Nephron progenitor cell (in vitro differentiated cells): ENCODE data around the gene FSIP1.

ENCODE experiments used
- DNase-seq: peaks from one replicate; pipeline ENCODE4 v3.0.0; 2021
- H3K27ac Mint-ChIP-seq: 2 replicates; pipeline ENCODE4 v1.8.0; 2021; ENCODE audit warnings: mild to moderate bottlenecking, moderate library complexity, mixed read lengths
- H3K27me3 Mint-ChIP-seq: 2 replicates; pipeline ENCODE4 v1.8.0; 2021; ENCODE audit warnings: mild to moderate bottlenecking, low read depth, mixed read lengths; ENCODE audit not compliant: poor library complexity
- H3K36me3 Mint-ChIP-seq: 2 replicates; pipeline ENCODE4 v1.8.0; 2021; ENCODE audit warnings: low read depth, mixed read lengths
- H3K4me1 Mint-ChIP-seq: 2 replicates; pipeline ENCODE4 v1.8.0; 2021; ENCODE audit warnings: mixed read lengths
- H3K4me3 Mint-ChIP-seq: 2 replicates; pipeline ENCODE4 v1.8.0; 2021; ENCODE audit warnings: mild to moderate bottlenecking, moderate library complexity, mixed read lengths
- H3K9me3 Mint-ChIP-seq: 2 replicates; pipeline ENCODE4 v1.8.0; 2021; ENCODE audit warnings: mild to moderate bottlenecking, moderate library complexity, mixed read lengths
- CTCF ChIP-seq: fragments of 200-600 bp; sonication (generic); IDR thresholded peaks from 2 replicates; pipeline ENCODE4 v1.5.0; 2021; ENCODE audit warnings: antibody characterized with exemption

FSIP1 gene

GRCh38 chr15:39728845-39729244 is 53.8 kb downstream of the FSIP1 start:
- no peaks in the 10 kb centered on the region for H3K9me3 Mint-ChIP-seq
- no peak for TF ChIP-seq CTCF
- H3K27me3 Mint-ChIP-seq, result no peaks in the 10 kb centered on the region
- no peak overlapping the region for H3K4me3 Mint-ChIP-seq
- no peaks in the 10 kb centered on the region for H3K36me3 Mint-ChIP-seq
- no peak overlapping the region for H3K27ac Mint-ChIP-seq
- no peak for DNase-seq
- H3K4me1 Mint-ChIP-seq, result peaks cover 15% of the 10 kb centered on the region

- Mint-ChIP-seq H3K4me3 (no peak overlapping the region), H3K27me3 (no peaks in the 10 kb centered on the region), H3K27ac (no peak overlapping the region), H3K36me3 (no peaks in the 10 kb centered on the region), H3K4me1 (peaks cover 23% of the 10 kb centered on the region), H3K9me3 (no peaks in the 10 kb centered on the region)
- DNase-seq, result no peak
- no peak for TF ChIP-seq CTCF
Observed at GRCh38 chr15:39721893-39722292, 60.7 kb downstream of the FSIP1 start.

GRCh38 chr15:39720621-39721611 is 61.7 kb downstream of the FSIP1 start:
- TF ChIP-seq CTCF, result no peak
- peaks cover under 1% of the 10 kb centered on the region for H3K36me3 Mint-ChIP-seq
- H3K4me3 Mint-ChIP-seq, result no peak overlapping the region
- no peaks in the 10 kb centered on the region for H3K27me3 Mint-ChIP-seq
- no peaks in the 10 kb centered on the region for H3K9me3 Mint-ChIP-seq
- DNase-seq, result no peak
- H3K27ac Mint-ChIP-seq, result no peak overlapping the region
- peaks cover 13% of the 10 kb centered on the region for H3K4me1 Mint-ChIP-seq

- H3K4me1 Mint-ChIP-seq, result peaks cover 12% of the 10 kb centered on the region
- H3K36me3 Mint-ChIP-seq, result peaks cover 5% of the 10 kb centered on the region
- H3K9me3 Mint-ChIP-seq, result no peaks in the 10 kb centered on the region
- no peak for DNase-seq
- no peak overlapping the region for H3K4me3 Mint-ChIP-seq
- TF ChIP-seq CTCF, result no peak
- H3K27ac Mint-ChIP-seq, result no peak overlapping the region
- no peaks in the 10 kb centered on the region for H3K27me3 Mint-ChIP-seq
Observed at GRCh38 chr15:39720081-39720480, 62.6 kb downstream of the FSIP1 start.

- no peak for DNase-seq
- H3K9me3 Mint-ChIP-seq, result no peaks in the 10 kb centered on the region
- H3K4me3 Mint-ChIP-seq, result no peak overlapping the region
- no peaks in the 10 kb centered on the region for H3K27me3 Mint-ChIP-seq
- peaks cover 5% of the 10 kb centered on the region for H3K36me3 Mint-ChIP-seq
- H3K27ac Mint-ChIP-seq, result no peak overlapping the region
- peaks cover 12% of the 10 kb centered on the region for H3K4me1 Mint-ChIP-seq
- TF ChIP-seq CTCF, result no peak
Observed at GRCh38 chr15:39719109-39719508, 63.5 kb downstream of the FSIP1 start.

- no peak for TF ChIP-seq CTCF
- Mint-ChIP-seq H3K9me3 (no peaks in the 10 kb centered on the region), H3K4me3 (no peak overlapping the region), H3K36me3 (peaks cover 5% of the 10 kb centered on the region), H3K4me1 (peaks cover 12% of the 10 kb centered on the region), H3K27ac (no peak overlapping the region), H3K27me3 (no peaks in the 10 kb centered on the region)
- DNase-seq, result no peak
Observed at GRCh38 chr15:39717134-39717533, 65.5 kb downstream of the FSIP1 start.
